GM12878 (cell line): ENCODE results near the gene PIK3R3. TPM values are rescaled to one million over a fixed set of nuclear protein-coding genes. Genes with fewer than 3 reads are reported as not detected.
"Not testable (repeated sequence)": the region's sequence is repeated elsewhere in the genome, so short reads cannot be mapped to it uniquely, and the experiment has no call there.

Source experiments
- ATAC-seq: fragments of 200-7000 bp; cut with Tn5 transposase; 3 replicates; pipeline ENCODE4 v1.9.1; 2020; ENCODE audit warnings: mild to moderate bottlenecking, moderate library complexity
- BruUV-seq: library from RNA; stranded (reverse); fragments of 400-500 nt; replicated peaks from 2 replicates; lab custom pipeline; 2021; lab: Mats Ljungman, UMichigan
- CTCF ChIA-PET: fragments of 300-600 bp; sonication (Branson Sonifier 250); formaldehyde crosslinking; extraction: SDS; loops from one replicate; lab custom pipeline; 2021; ENCODE audit warnings: inconsistent platforms; lab: Yijun Ruan, JAX
- POLR2A ChIA-PET: fragments of 350-600 bp; formaldehyde crosslinking; extraction: SDS; loops from one replicate; lab custom pipeline; 2021; ENCODE audit warnings: inconsistent platforms; lab: Charles Lee
- RAD21 ChIA-PET: fragments of 300-600 bp; sonication (Branson Sonifier 250); formaldehyde crosslinking; loops from one replicate; lab custom pipeline; 2023; ENCODE audit warnings: antibody characterized with exemption; ENCODE audit not compliant: unreplicated experiment; lab: Charles Lee
- SMC1A ChIA-PET: fragments of 300-600 bp; sonication (Branson Sonifier 250); formaldehyde crosslinking; loops from one replicate; lab custom pipeline; 2023; ENCODE audit not compliant: unreplicated experiment, uncharacterized antibody; lab: Charles Lee
- DNase-seq: peaks from one replicate; pipeline ENCODE4 v3.0.0-alpha.2; 2011; ENCODE audit warnings: low read depth, low spot score
- FAIRE-seq: peaks from 3 replicates; lab custom pipeline; 2011; peaks lifted over from hg19 to GRCh38; lab: Jason Lieb, UNC
- H2AFZ ChIP-seq: 2 replicates; pipeline ENCODE4 v1.6.0; 2011; ENCODE audit warnings: low read depth, low read length, control low read depth; ENCODE audit not compliant: control insufficient read depth
- H3K27ac ChIP-seq: 2 replicates; pipeline ENCODE4 v1.5.1; 2011; ENCODE audit warnings: control low read depth; ENCODE audit not compliant: control insufficient read depth, insufficient read depth
- H3K27me3 ChIP-seq, 2 experiments: replicated peaks in 1 of 2; 2 replicates each; pipeline versions ENCODE4 v1.6.0 to v1.6.1; 2011; ENCODE audit warnings: low read length in 1 of 2; ENCODE audit not compliant: control insufficient read depth in 2 of 2, insufficient read depth in 2 of 2
- H3K36me3 ChIP-seq, 2 experiments: 2 replicates each; pipeline ENCODE4 v1.5.1; 2011; ENCODE audit warnings: low read length in 1 of 2; ENCODE audit not compliant: control insufficient read depth in 2 of 2, insufficient read depth in 2 of 2
- H3K4me1 ChIP-seq: 2 replicates; pipeline ENCODE4 v1.6.1; 2011; ENCODE audit warnings: mild to moderate bottlenecking, low read length, moderate library complexity, mixed read lengths; ENCODE audit not compliant: control insufficient read depth, insufficient read depth
- H3K4me2 ChIP-seq: 2 replicates; pipeline ENCODE4 v1.6.0; 2011; ENCODE audit warnings: control low read depth; ENCODE audit not compliant: control insufficient read depth, insufficient read depth
- H3K4me3 ChIP-seq: fragments of 200-600 bp; sonication (generic); 2 replicates; pipeline ENCODE4 v1.5.1; 2016
- H3K79me2 ChIP-seq: 2 replicates; pipeline ENCODE4 v1.6.0; 2011; ENCODE audit warnings: low read length; ENCODE audit not compliant: control insufficient read depth, insufficient read depth
- H3K9ac ChIP-seq: 2 replicates; pipeline ENCODE4 v1.8.0; 2011; ENCODE audit warnings: low read length, control low read depth, mixed read lengths; ENCODE audit not compliant: control insufficient read depth, insufficient read depth
- H3K9me3 ChIP-seq: replicated peaks from 3 replicates; pipeline ENCODE4 v1.5.1; 2011; ENCODE audit warnings: mild to moderate bottlenecking, low read length; ENCODE audit not compliant: control insufficient read depth, insufficient read depth
- H4K20me1 ChIP-seq: 2 replicates; pipeline ENCODE4 v1.6.0; 2011; ENCODE audit not compliant: control insufficient read depth, insufficient read depth
- LARP7 ChIP-seq: fragments of 450-650 bp; IDR thresholded peaks from 2 replicates; pipeline ENCODE4 v1.6.1; 2017; ENCODE audit warnings: mild to moderate bottlenecking
- MTA2 ChIP-seq: fragments of 450-650 bp; IDR thresholded peaks from 2 replicates; pipeline ENCODE4 v1.6.1; 2016; ENCODE audit warnings: low read depth, mild to moderate bottlenecking, moderate library complexity
- MYC ChIP-seq: IDR thresholded peaks from 2 replicates; pipeline ENCODE4 v1.6.1; 2011; ENCODE audit warnings: mild to moderate bottlenecking, low read length, moderate library complexity, inconsistent platforms; ENCODE audit not compliant: insufficient read depth, insufficient replicate concordance, insufficient read length, severe bottlenecking
- SPI1 ChIP-seq: IDR thresholded peaks from 2 replicates; pipeline ENCODE4 v1.6.1; 2011; ENCODE audit warnings: low read depth, mild to moderate bottlenecking, low read length, moderate library complexity, borderline replicate concordance; ENCODE audit not compliant: insufficient read depth
- WGBS: methylation state at CpG from one replicate; pipeline ENCODE4 v1.1.6; 2016; ENCODE audit warnings: low lambda C conversion rate; ENCODE audit not compliant: insufficient replicate concordance, insufficient coverage; ENCODE audit errors: missing lambda C conversion rate; 5-methylcytosine and 5-hydroxymethylcytosine counted together
- in situ Hi-C: fragments of 300-500 bp; cut with MboI; formaldehyde crosslinking; loops from 9 replicates; pipeline ENCODE4 v1.14.3; 2018; ENCODE audit warnings: mixed read lengths
- intact Hi-C: fragments of 100-400 bp; cut with micrococcal nuclease; formaldehyde crosslinking; loops from one replicate; pipeline ENCODE4 v1.14.2; 2022; ENCODE audit not compliant: unreplicated experiment
- polyA plus RNA-seq, 11 experiments: library from polyadenylated mRNA; depleted of rRNA in 4 of 11; unstranded in 6 of 11; stranded (reverse) in 5 of 11; fragments of >200 nt; fragmentation: Nextera tagmentation in 4 of 11; fragmentation: Illumina TruSeq in 1 of 11; extraction: Ambion mirVana in 4 of 11; extraction: Trizol in 1 of 11; gene quantifications; 1 replicate in 1 of 11; 2 replicates in 10 of 11; pipeline versions ENCODE4 v1.2.1 to v1.2.3, GENCODE V29; 2011 to 2016; ENCODE audit warnings: inconsistent platforms in 2 of 11, missing spikeins in 2 of 11, low read depth in 1 of 11
- total RNA-seq, 4 experiments: library from RNA; depleted of rRNA in 3 of 4; stranded (reverse); fragments of >200 nt in 3 of 4; fragmentation: Illumina TruSeq in 1 of 4; extraction: Trizol in 1 of 4; gene quantifications; 2 replicates each; pipeline versions ENCODE4 v1.2.1 to v1.2.3, GENCODE V29; 2013 to 2021
- TF ChIP-seq, protein P1 (sequence below): fragments of 450-650 bp; conservative IDR thresholded peaks from 2 replicates; pipeline ENCODE4 v1.6.1; 2017; ENCODE audit warnings: mild to moderate bottlenecking, moderate library complexity

PIK3R3 gene
- total and polyA plus RNA-seq, 10 of the 15 experiments (the other 5 are each of a cell fraction or from before 2014, with no cell fraction given), result 4.8 to 27.0 (median 19.8) TPM

DNA sequence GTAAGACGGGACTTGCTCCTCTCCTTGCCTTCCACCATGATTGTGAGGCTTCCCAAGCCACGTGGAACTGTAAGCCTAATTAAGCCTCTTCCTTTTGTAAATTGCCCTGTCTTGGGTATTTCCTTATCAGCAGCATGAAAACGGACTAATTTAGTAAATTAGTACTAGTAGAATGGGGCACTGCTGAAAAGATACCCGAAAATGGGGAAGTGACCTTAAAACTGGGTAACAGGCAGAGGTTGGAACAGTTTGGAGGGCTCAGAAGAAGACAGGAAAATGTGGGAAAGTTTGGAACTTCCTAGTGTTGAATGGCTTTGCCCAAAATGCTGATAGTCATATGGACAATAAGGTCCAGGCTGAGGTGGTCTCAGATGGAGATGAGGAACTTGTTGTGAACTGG is 75.2 kb downstream of the PIK3R3 start:
- ATAC-seq, H4K20me1 ChIP-seq, CTCF ChIA-PET, intact Hi-C loops, H3K79me2 ChIP-seq, H3K27ac ChIP-seq, DNase-seq, H3K9me3 ChIP-seq, BruUV-seq, H3K4me2 ChIP-seq, RAD21 ChIA-PET, in situ Hi-C loops, H3K4me1 ChIP-seq, H3K27me3 ChIP-seq, FAIRE-seq, H3K9ac ChIP-seq, H2AFZ ChIP-seq, H3K4me3 ChIP-seq: not testable (repeated sequence)
- ChIA-PET POLR2A (interaction anchor here (1.1 kb wide), 1 partner anchor 15 kb away, joined by 3 read pairs; no protein-coding TSS in a partner anchor), SMC1A (interaction anchor here (1.0 kb wide), 1 partner anchor 11 kb away, joined by 3 read pairs; no protein-coding TSS in a partner anchor)
- WGBS, result 65% methylated on average over 4 of the region's 4 CpGs
- peaks cover 3 to 16% of the 10 kb centered on the region in 2 experiments; a peak in 3 of 4 replicates for H3K36me3 ChIP-seq
- TF ChIP-seq SPI1, result peak; percentile 57

DNA sequence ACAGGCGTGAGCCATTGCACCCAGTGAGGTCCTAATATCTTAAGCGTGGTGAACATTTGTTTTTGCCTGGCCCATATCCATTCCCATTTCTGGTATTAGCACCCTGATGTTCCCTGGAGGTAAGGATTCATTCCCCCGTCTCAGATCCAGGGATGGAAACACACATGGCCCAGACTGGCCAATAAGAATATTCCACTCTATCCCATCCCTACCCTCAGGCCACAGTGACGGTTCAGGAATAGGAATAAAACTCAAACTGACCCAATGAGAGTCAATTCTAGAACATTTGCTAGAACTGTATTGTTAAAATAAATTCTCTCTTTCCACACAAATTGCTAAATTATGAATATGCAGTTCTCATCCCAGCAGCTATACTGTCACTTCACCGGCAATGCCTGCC is 76.1 kb downstream of the PIK3R3 start:
- Histone ChIP-seq H3K9me3 (no peaks in the 10 kb centered on the region; the same call in 2 of the 3 replicates), H2AFZ (no peak overlapping the region), H3K27ac (no peak overlapping the region), H3K4me3 (no peak overlapping the region), H3K79me2 (no peaks in the 10 kb centered on the region), H3K4me2 (no peak overlapping the region), H3K36me3 (peaks cover 1 to 13% of the 10 kb centered on the region in 2 experiments; a peak in 3 of 4 replicates), H3K9ac (no peak overlapping the region), H4K20me1 (no peaks in the 10 kb centered on the region), H3K27me3 (no peaks in the 10 kb centered on the region), H3K4me1 (no peaks in the 10 kb centered on the region)
- 98% methylated on average over 5 of the region's 5 CpGs for WGBS
- BruUV-seq, result no TSS peak
- in situ Hi-C loops, result no loop called here
- ChIA-PET RAD21 (no interaction called here), SMC1A (interaction anchor here (0.7 to 1.0 kb wide), 2 partner anchors 11 to 175 kb away, joined by 3 read pairs; no protein-coding TSS in a partner anchor), CTCF (no interaction called here), POLR2A (no interaction called here)
- FAIRE-seq (no peak), ATAC-seq (no peak), DNase-seq (no peak)
- TF ChIP-seq LARP7 (no peak), MYC (no peak), MTA2 (no peak)
- TF ChIP-seq, protein P1, sequence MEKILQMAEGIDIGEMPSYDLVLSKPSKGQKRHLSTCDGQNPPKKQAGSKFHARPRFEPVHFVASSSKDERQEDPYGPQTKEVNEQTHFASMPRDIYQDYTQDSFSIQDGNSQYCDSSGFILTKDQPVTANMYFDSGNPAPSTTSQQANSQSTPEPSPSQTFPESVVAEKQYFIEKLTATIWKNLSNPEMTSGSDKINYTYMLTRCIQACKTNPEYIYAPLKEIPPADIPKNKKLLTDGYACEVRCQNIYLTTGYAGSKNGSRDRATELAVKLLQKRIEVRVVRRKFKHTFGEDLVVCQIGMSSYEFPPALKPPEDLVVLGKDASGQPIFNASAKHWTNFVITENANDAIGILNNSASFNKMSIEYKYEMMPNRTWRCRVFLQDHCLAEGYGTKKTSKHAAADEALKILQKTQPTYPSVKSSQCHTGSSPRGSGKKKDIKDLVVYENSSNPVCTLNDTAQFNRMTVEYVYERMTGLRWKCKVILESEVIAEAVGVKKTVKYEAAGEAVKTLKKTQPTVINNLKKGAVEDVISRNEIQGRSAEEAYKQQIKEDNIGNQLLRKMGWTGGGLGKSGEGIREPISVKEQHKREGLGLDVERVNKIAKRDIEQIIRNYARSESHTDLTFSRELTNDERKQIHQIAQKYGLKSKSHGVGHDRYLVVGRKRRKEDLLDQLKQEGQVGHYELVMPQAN, result no peak
- intact Hi-C loops, result no loop called here
